NCI-H510A treated with DMSO at 0.1 percent for 48 hours (cell line): ENCODE measurements around the gene USP11.
A peak's percentile ranks its signal among the peaks of the same experiment; 100 is the strongest.

Source experiments
- DNase-seq: peaks from one replicate; lab custom pipeline; 2025; lab: John Stamatoyannopoulos, UW

Gene USP11

GRCh38 chrX:47204970-47205369 lies 27.8 kb upstream of the USP11 start:
- DNase-seq = no peak

GRCh38 chrX:47206316-47206715 lies 26.5 kb upstream of the USP11 start:
- no peak for DNase-seq

- no peak for DNase-seq
Observed at GRCh38 chrX:47208108-47208507, 24.7 kb upstream of the USP11 start.

GRCh38 chrX:47209508-47210238 lies 23.1 kb upstream of the USP11 start:
- no peak for DNase-seq

GRCh38 chrX:47210661-47211425 lies 22.0 kb upstream of the USP11 start:
- DNase-seq = no peak

- no peak for DNase-seq
Observed at GRCh38 chrX:47212381-47213293, 20.2 kb upstream of the USP11 start.

GRCh38 chrX:47214435-47215077 lies 18.3 kb upstream of the USP11 start:
- no peak for DNase-seq

- no peak for DNase-seq
Observed at GRCh38 chrX:47215291-47215900, 17.4 kb upstream of the USP11 start.

- no peak for DNase-seq
Observed at GRCh38 chrX:47216393-47216925, 16.4 kb upstream of the USP11 start.

GRCh38 chrX:47217121-47217851 lies 15.5 kb upstream of the USP11 start:
- DNase-seq = no peak

GRCh38 chrX:47217852-47218279 lies 14.9 kb upstream of the USP11 start:
- DNase-seq = peak; percentile 98

GRCh38 chrX:47218280-47218919 lies 14.4 kb upstream of the USP11 start, which contains the start of gene CDK16:
CDK16 (plus strand) TSS chrX:47218681; CDS start chrX:47223558, 4,877 bp downstream.
- DNase-seq = peak; percentile 82

GRCh38 chrX:47218920-47219815 lies 13.6 kb upstream of the USP11 start:
- DNase-seq = no peak

GRCh38 chrX:47221756-47222155 lies 11.1 kb upstream of the USP11 start:
- DNase-seq = no peak

- DNase-seq = no peak
Observed at GRCh38 chrX:47222751-47223350, 10.0 kb upstream of the USP11 start.

GRCh38 chrX:47223476-47224250 lies 9.1 kb upstream of the USP11 start:
- no peak for DNase-seq

- no peak for DNase-seq
Observed at GRCh38 chrX:47224266-47224895, 8.4 kb upstream of the USP11 start.
